Smooth muscle cell (in vitro differentiated cells): Measurements from ENCODE around the gene ASXL1. TPM values are rescaled to one million over a fixed set of nuclear protein-coding genes. Genes with fewer than 3 reads are reported as not detected.

Experiments
- DNase-seq: peaks from one replicate; lab custom pipeline; 2025; ENCODE audit not compliant: unreplicated experiment; lab: John Stamatoyannopoulos, UW
- H2AFZ ChIP-seq: fragments of 200-600 bp; sonication (generic); 2 replicates; pipeline ENCODE4 v1.6.0; 2016; ENCODE audit warnings: antibody characterized with exemption, low read depth, mild to moderate bottlenecking
- H3F3A ChIP-seq: fragments of 200-600 bp; sonication (generic); 2 replicates; pipeline ENCODE4 v1.6.0; 2017; ENCODE audit warnings: antibody characterized with exemption, low read depth
- H3K27ac ChIP-seq: fragments of 200-600 bp; sonication (generic); 2 replicates; pipeline ENCODE4 v1.5.1; 2016; ENCODE audit warnings: low read depth, mild to moderate bottlenecking
- H3K27me3 ChIP-seq: fragments of 200-600 bp; sonication (generic); 2 replicates; pipeline ENCODE4 v1.6.1; 2016; ENCODE audit warnings: low read depth, mild to moderate bottlenecking
- H3K36me3 ChIP-seq: fragments of 200-600 bp; sonication (generic); 2 replicates; pipeline ENCODE4 v1.5.1; 2016; ENCODE audit warnings: low read depth
- H3K4me1 ChIP-seq: fragments of 200-600 bp; sonication (generic); 2 replicates; pipeline ENCODE4 v1.5.1; 2016; ENCODE audit warnings: low read depth
- H3K4me2 ChIP-seq: fragments of 200-600 bp; sonication (generic); 2 replicates; pipeline ENCODE4 v1.6.0; 2016; ENCODE audit warnings: mild to moderate bottlenecking
- H3K4me3 ChIP-seq: fragments of 200-600 bp; sonication (generic); 2 replicates; pipeline ENCODE4 v1.5.1; 2016; ENCODE audit warnings: mild to moderate bottlenecking
- H3K79me2 ChIP-seq: fragments of 200-600 bp; sonication (generic); 2 replicates; pipeline ENCODE4 v1.6.0; 2016; ENCODE audit warnings: low read depth, mild to moderate bottlenecking
- H3K9ac ChIP-seq: fragments of 200-600 bp; sonication (generic); 2 replicates; pipeline ENCODE4 v1.6.0; 2016; ENCODE audit warnings: low read depth
- H3K9me3 ChIP-seq: fragments of 200-600 bp; sonication (generic); replicated peaks from 2 replicates; pipeline ENCODE4 v1.5.1; 2016; ENCODE audit warnings: low read depth
- H4K20me1 ChIP-seq: fragments of 200-600 bp; sonication (generic); 2 replicates; pipeline ENCODE4 v1.6.0; 2016; ENCODE audit warnings: low read depth
- CTCF ChIP-seq: fragments of 200-600 bp; sonication (generic); IDR thresholded peaks from 2 replicates; pipeline ENCODE4 v1.5.1; 2017; ENCODE audit warnings: borderline replicate concordance, mild to moderate bottlenecking, antibody characterized with exemption; ENCODE audit not compliant: insufficient read depth, poor library complexity, severe bottlenecking
- WGBS: methylation state at CpG from one replicate; pipeline ENCODE4 v1.1.7; 2016; ENCODE audit warnings: low lambda C conversion rate; 5-methylcytosine and 5-hydroxymethylcytosine counted together
- polyA plus RNA-seq: library from polyadenylated mRNA; unstranded; fragments of >200 nt; fragmentation: Nextera tagmentation; extraction: Ambion mirVana; gene quantifications from 2 replicates; pipeline ENCODE4 v1.2.1, GENCODE V29; 2016
- total RNA-seq: library from RNA; depleted of rRNA; stranded (reverse); fragments of >200 nt; gene quantifications from 2 replicates; pipeline ENCODE4 v1.2.3, GENCODE V29; 2014

ASXL1 gene
- total and polyA plus RNA-seq, 2 experiments from 2014 or later, result 46.5 to 62.1 TPM

DNA sequence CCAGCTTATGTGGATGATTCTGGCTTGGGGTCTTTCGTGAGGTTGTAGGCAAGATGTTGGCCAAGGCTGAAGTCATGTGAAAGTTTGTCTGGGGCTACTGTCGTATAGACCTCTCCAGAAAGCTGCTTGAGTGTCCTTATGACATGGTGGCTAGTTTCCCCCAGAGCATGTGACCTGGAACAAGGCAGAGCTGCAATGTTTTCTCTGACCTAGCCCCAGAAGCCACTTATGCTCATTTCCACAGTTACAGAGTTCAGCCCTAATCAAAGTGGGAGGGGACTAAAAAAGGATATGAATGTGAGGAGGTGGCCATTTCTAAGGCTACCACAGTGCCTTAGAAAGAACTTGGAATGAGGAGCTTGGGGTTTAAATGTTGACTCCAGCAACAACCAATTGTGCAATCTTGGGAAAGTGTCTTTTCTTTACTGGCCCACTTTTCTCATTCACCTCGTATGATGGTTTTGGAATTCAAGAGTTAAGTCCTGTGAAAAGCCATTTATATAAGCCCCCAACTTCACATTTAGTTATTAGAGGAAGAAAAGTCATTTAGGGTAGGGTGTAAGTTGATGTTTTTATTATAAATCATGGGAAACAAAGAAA, 5.9 kb upstream of the ASXL1 start:
- Histone ChIP-seq H3F3A (peaks cover 27% of the 10 kb centered on the region), H2AFZ (no peak overlapping the region), H3K27me3 (no peaks in the 10 kb centered on the region), H3K9ac (no peak overlapping the region), H3K9me3 (no peaks in the 10 kb centered on the region), H3K36me3 (no peaks in the 10 kb centered on the region), H3K4me1 (peaks cover 3% of the 10 kb centered on the region), H3K27ac (no peak overlapping the region), H3K79me2 (no peaks in the 10 kb centered on the region), H4K20me1 (no peaks in the 10 kb centered on the region), H3K4me2 (no peak overlapping the region), H3K4me3 (no peak overlapping the region)
- 94% methylated on average over 3 of the region's 3 CpGs for WGBS
- no peak for DNase-seq
- no peak for TF ChIP-seq CTCF

- peaks cover 4% of the 10 kb centered on the region for H3K79me2 ChIP-seq
- no peak overlapping the region for H3K9ac ChIP-seq
- 86% methylated on average over 6 of the region's 6 CpGs for WGBS
- no peak overlapping the region for H3K4me3 ChIP-seq
- H3K4me2 ChIP-seq, result peak overlapping the region; percentile 2
- peaks cover 34% of the 10 kb centered on the region for H3F3A ChIP-seq
- H4K20me1 ChIP-seq, result peaks cover under 1% of the 10 kb centered on the region
- H3K4me1 ChIP-seq, result peaks cover 4% of the 10 kb centered on the region
- no peak for DNase-seq
- no peak for TF ChIP-seq CTCF
- no peaks in the 10 kb centered on the region for H3K36me3 ChIP-seq
- H2AFZ ChIP-seq, result no peak overlapping the region
- H3K9me3 ChIP-seq, result no peaks in the 10 kb centered on the region
- H3K27ac ChIP-seq, result peak overlapping the region; percentile 98
- H3K27me3 ChIP-seq, result no peaks in the 10 kb centered on the region
Observed at GRCh38 chr20:32353848-32354496, 4.2 kb upstream of the ASXL1 start.

DNA sequence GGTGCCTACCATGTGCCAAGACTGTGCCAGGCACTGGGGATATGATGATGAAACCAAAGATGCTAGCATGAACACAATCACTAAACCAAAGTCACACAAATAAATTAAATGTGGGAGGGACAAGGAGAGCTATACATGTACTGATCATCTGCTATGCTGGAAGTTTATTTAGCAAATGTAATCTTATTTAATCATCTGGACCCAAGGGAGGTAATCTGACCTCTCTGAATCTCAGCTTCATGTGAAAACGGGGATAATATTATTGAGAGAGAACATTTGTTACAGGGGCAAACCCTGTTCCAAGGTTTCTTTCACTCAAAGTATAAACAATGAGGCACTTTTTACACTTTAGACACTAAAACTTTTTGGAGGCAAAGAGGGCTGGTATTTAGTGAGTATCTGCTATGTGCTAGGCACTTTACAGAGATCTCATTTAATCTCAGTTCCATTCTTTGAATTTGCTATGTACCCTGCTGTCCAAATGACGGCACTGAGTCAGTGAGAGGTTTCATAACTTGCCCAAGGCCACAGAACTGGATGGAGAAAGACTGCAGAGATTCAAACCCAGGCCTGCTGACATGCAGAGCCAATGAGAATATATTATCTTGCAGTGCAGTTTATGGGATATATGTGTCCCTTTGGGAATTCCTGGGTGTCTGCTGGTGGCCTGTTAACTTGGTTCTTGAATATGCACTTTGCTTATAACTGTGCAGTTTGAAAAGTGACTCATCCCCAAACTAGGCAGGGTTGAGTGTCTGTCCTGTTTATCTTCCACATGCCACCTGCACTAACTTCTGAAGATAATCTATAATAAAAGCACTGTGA, 3.3 kb upstream of the ASXL1 start:
- Histone ChIP-seq H3K27me3 (no peaks in the 10 kb centered on the region), H3F3A (peaks cover 41% of the 10 kb centered on the region), H3K79me2 (peaks cover 12% of the 10 kb centered on the region), H4K20me1 (peaks cover 9% of the 10 kb centered on the region), H3K4me1 (peaks cover 5% of the 10 kb centered on the region), H3K4me3 (no peak overlapping the region), H3K9me3 (no peaks in the 10 kb centered on the region), H3K4me2 (peak overlapping the region; percentile 2), H2AFZ (no peak overlapping the region), H3K27ac (peak overlapping the region; percentile 98), H3K36me3 (no peaks in the 10 kb centered on the region), H3K9ac (no peak overlapping the region)
- no peak for TF ChIP-seq CTCF
- 36% methylated on average over 2 of the region's 2 CpGs for WGBS
- DNase-seq, result no peak
